ENCODE results near the gene RIMS1. TPM values are rescaled to one million over a fixed set of nuclear protein-coding genes. Genes with fewer than 3 reads are reported as not detected.

Gene RIMS1
- total RNA-seq, 1 donor from 2014 or later = 6.3 TPM

DNA sequence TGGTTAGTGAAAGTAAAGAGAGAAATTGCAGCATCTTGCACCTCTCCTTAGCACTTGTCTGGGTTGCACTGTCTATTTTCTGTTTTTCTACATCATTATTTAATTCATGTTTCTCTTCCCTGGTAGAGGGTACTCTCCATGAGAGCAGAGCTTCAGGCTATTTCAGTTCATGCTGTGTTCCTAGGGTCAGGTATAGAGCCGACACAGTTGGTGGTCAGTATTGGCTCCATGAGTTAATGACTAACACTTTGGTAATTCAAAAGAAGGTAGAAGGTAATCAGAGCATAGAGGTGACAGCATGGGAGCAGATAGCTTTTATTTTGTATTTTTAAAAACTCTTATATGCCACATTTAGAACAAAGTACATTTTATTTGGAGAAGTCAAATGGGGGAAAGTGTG, 42.7 kb downstream of the RIMS1 start:
- H3K27ac Mint-ChIP-seq = no peak overlapping the region
- no peak overlapping the region for H3K4me3 Mint-ChIP-seq
- H3K9me3 Mint-ChIP-seq = peaks cover 9% of the 10 kb centered on the region
- no peaks in the 10 kb centered on the region for H3K36me3 Mint-ChIP-seq
- no peaks in the 10 kb centered on the region for H3K4me1 Mint-ChIP-seq
- TF ChIP-seq, protein P1, sequence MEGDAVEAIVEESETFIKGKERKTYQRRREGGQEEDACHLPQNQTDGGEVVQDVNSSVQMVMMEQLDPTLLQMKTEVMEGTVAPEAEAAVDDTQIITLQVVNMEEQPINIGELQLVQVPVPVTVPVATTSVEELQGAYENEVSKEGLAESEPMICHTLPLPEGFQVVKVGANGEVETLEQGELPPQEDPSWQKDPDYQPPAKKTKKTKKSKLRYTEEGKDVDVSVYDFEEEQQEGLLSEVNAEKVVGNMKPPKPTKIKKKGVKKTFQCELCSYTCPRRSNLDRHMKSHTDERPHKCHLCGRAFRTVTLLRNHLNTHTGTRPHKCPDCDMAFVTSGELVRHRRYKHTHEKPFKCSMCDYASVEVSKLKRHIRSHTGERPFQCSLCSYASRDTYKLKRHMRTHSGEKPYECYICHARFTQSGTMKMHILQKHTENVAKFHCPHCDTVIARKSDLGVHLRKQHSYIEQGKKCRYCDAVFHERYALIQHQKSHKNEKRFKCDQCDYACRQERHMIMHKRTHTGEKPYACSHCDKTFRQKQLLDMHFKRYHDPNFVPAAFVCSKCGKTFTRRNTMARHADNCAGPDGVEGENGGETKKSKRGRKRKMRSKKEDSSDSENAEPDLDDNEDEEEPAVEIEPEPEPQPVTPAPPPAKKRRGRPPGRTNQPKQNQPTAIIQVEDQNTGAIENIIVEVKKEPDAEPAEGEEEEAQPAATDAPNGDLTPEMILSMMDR (IDR thresholded peaks at IDR 0.05; ENCODE audit: unreplicated experiment) = no peak
- no peak for DNase-seq (ENCODE audit: low spot score in 2 of 2, unreplicated experiment in 2 of 2)
- H3K27me3 Mint-ChIP-seq (ENCODE audit: low read depth) = peaks cover 6% of the 10 kb centered on the region

DNA sequence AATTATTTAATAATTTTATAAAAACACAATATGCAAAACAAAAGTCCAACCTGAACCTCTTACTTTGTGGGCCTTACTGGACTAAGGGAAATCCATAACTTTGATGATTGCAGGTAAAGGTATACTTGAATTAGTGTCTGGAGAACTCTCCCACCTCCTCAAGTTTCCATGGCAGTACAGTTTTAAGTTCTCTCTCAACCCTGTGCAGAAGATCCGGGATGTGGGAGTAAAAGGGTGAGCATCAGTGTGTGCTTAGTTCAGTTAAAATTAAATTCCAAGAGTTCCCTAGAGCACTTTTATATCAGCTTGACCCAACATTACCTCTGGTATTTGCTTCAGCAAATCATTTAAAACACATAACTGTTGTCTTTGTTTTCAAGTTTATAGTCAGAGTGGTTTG, 47.5 kb downstream of the RIMS1 start:
- Mint-ChIP-seq H3K27ac (no peak overlapping the region), H3K4me1 (no peaks in the 10 kb centered on the region), H3K36me3 (no peaks in the 10 kb centered on the region), H3K27me3 (ENCODE audit: low read depth) (peaks cover 1% of the 10 kb centered on the region), H3K9me3 (peaks cover 12% of the 10 kb centered on the region), H3K4me3 (no peak overlapping the region)
- no peak for DNase-seq (ENCODE audit: low spot score in 2 of 2, unreplicated experiment in 2 of 2)
- TF ChIP-seq, protein P1 (IDR thresholded peaks at IDR 0.05; ENCODE audit: unreplicated experiment) = no peak

DNA sequence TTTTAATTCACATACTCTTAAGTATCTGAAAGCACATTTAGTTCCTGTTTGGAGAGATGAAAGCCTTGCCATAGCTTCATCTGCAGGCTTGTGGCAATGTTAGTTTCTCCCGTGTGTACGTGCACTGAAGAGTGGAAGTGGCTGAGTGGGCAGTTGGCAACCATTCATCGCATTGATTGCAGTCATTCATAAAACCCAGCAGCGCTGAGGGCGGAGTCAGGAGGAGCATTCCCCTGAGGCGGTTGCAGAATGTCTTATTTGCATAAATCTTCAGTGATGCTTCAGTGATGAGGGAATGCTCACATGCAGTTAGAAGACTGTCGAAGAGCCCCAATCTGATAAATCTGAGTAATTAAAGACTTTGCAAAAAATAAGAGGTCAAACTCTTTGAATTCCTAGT, 79.1 kb downstream of the RIMS1 start:
- no peaks in the 10 kb centered on the region for H3K9me3 Mint-ChIP-seq
- no peak overlapping the region for H3K4me3 Mint-ChIP-seq
- H3K27me3 Mint-ChIP-seq (ENCODE audit: low read depth) = peaks cover 9% of the 10 kb centered on the region
- no peak for DNase-seq (ENCODE audit: low spot score in 2 of 2, unreplicated experiment in 2 of 2)
- H3K36me3 Mint-ChIP-seq = no peaks in the 10 kb centered on the region
- no peaks in the 10 kb centered on the region for H3K4me1 Mint-ChIP-seq
- TF ChIP-seq, protein P1 (IDR thresholded peaks at IDR 0.05; ENCODE audit: unreplicated experiment) = no peak
- H3K27ac Mint-ChIP-seq = no peak overlapping the region

DNA sequence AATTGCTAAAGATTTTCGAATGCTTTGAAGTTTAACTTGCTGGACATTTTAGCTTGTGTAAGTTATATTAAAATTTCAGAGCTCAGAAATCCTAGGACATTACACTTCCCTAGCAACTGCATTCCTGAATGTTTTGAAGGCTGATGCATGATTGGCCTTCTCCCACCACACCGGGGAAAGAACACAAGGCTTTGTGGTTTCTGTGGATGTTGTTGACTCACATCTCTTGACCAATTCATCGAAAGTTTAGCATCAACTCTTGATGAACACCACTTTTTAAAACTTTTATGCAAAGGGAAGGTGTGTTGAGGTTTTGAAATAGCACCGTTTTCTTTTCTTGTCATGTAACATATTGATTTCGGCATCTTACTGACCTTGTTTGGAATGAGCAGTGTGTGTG, 81.1 kb downstream of the RIMS1 start:
- no peak overlapping the region for H3K4me3 Mint-ChIP-seq
- H3K36me3 Mint-ChIP-seq = no peaks in the 10 kb centered on the region
- DNase-seq (ENCODE audit: low spot score in 2 of 2, unreplicated experiment in 2 of 2) = no peak
- H3K4me1 Mint-ChIP-seq = no peaks in the 10 kb centered on the region
- TF ChIP-seq, protein P1 (IDR thresholded peaks at IDR 0.05; ENCODE audit: unreplicated experiment) = no peak
- no peak overlapping the region for H3K27ac Mint-ChIP-seq
- H3K27me3 Mint-ChIP-seq (ENCODE audit: low read depth) = peaks cover 3% of the 10 kb centered on the region
- H3K9me3 Mint-ChIP-seq = peaks cover 4% of the 10 kb centered on the region

DNA sequence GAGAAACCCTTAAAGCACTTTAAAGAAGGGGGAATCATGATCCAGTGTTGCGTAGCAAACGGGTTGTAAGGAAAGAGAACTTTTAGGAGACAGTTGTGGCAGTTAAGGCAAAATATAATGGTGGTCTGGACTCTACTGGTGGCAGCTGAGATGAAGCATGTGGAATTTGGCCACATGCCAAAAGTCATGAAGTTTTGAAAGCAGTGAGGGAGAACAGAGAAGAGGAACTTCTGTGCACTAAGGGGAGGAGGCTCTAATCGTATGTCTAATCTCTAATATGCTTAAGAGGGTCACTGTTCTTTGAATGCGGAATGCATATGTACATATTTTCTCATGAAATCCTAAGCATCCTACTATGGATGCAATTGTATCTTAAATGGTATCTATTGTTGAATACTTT, 91.5 kb downstream of the RIMS1 start:
- Mint-ChIP-seq H3K27ac (no peak overlapping the region), H3K27me3 (ENCODE audit: low read depth) (no peaks in the 10 kb centered on the region), H3K36me3 (no peaks in the 10 kb centered on the region), H3K4me1 (peaks cover 2% of the 10 kb centered on the region), H3K9me3 (no peaks in the 10 kb centered on the region), H3K4me3 (no peak overlapping the region)
- TF ChIP-seq, protein P1 (IDR thresholded peaks at IDR 0.05; ENCODE audit: unreplicated experiment) = no peak
- DNase-seq (ENCODE audit: low spot score in 2 of 2, unreplicated experiment in 2 of 2) = no peak

DNA sequence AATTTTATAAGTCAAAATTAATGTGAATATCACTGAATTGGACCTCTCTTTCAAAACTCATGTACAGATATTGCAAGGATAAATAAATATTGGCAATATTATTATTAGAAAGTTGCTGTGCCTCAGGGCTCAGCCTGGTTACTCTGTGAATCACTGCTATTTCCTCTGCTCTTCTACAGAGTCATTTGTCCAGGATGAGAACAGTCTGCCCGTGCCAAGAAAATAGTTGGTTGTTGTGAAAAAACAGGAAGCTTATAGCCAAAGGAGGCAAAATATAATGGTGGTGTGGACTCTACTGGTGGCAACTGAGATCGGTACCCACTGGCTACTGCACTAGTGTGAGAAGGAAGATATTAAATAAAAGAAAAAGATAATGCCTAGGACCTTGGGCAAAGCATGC, 93.6 kb downstream of the RIMS1 start:
- Mint-ChIP-seq H3K27ac (no peak overlapping the region), H3K9me3 (no peaks in the 10 kb centered on the region), H3K27me3 (ENCODE audit: low read depth) (no peaks in the 10 kb centered on the region), H3K4me1 (peaks cover 6% of the 10 kb centered on the region), H3K4me3 (no peak overlapping the region), H3K36me3 (no peaks in the 10 kb centered on the region)
- no peak for DNase-seq (ENCODE audit: low spot score in 2 of 2, unreplicated experiment in 2 of 2)
- TF ChIP-seq, protein P1 (IDR thresholded peaks at IDR 0.05; ENCODE audit: unreplicated experiment) = no peak

All from mesothelial cell of epicardium (in vitro differentiated cells).